HepG2 (cell line): ENCODE measurements around the gene CSNK1G1. TPM values are rescaled to one million over a fixed set of nuclear protein-coding genes. Genes with fewer than 3 reads are reported as not detected.

Source experiments
- CEBPB ChIP-seq: IDR thresholded peaks from 2 replicates; pipeline ENCODE4 v1.6.1; 2011; ENCODE audit warnings: low read depth, low read length, improper control_type of control experiment, borderline replicate concordance
- CEBPG ChIP-seq: IDR thresholded peaks from 2 replicates; pipeline ENCODE4 v1.6.1; 2016
- GTF2F1 ChIP-seq: fragments of 150-350 bp; IDR thresholded peaks from 2 replicates; pipeline ENCODE4 v1.6.1; 2014; ENCODE audit warnings: low read length
- PCBP1 ChIP-seq: fragments of 200-400 bp; formaldehyde crosslinking; IDR thresholded peaks from 2 replicates; pipeline ENCODE4 v1.6.1; 2017; ENCODE audit warnings: mild to moderate bottlenecking, low read depth, low read length, borderline replicate concordance
- PITX1 ChIP-seq: sonication (generic); formaldehyde crosslinking; IDR thresholded peaks from 2 replicates; pipeline ENCODE4 v1.5.1; 2020; ENCODE audit warnings: mild to moderate bottlenecking, missing genetic modification reagents
- RELA ChIP-seq: sonication (generic); formaldehyde crosslinking; IDR thresholded peaks from 2 replicates; pipeline ENCODE4 v1.4.0; 2020; ENCODE audit warnings: missing genetic modification reagents
- TBX3 ChIP-seq: fragments of 450-650 bp; IDR thresholded peaks from 2 replicates; pipeline ENCODE4 v1.6.1; 2017; ENCODE audit warnings: antibody characterized with exemption, mild to moderate bottlenecking, inconsistent platforms, borderline replicate concordance
- ZFAT ChIP-seq: sonication (generic); formaldehyde crosslinking; conservative IDR thresholded peaks from 2 replicates; pipeline ENCODE4 v1.8.1; 2023; ENCODE audit warnings: missing genetic modification reagents, inconsistent platforms
- ZFP36 ChIP-seq: fragments of 150-350 bp; IDR thresholded peaks from 2 replicates; pipeline ENCODE4 v1.6.1; 2018; ENCODE audit warnings: borderline replicate concordance, low read length, low read depth; ENCODE audit not compliant: partially characterized antibody
- ZIK1 ChIP-seq: sonication (generic); formaldehyde crosslinking; IDR thresholded peaks from 2 replicates; pipeline ENCODE4 v1.5.0; 2020; ENCODE audit warnings: mild to moderate bottlenecking, low read depth, missing genetic modification reagents, borderline replicate concordance
- ZMYM4 ChIP-seq: sonication (generic); formaldehyde crosslinking; IDR thresholded peaks from 2 replicates; pipeline ENCODE4 v1.8.1; 2023; ENCODE audit warnings: mild to moderate bottlenecking, missing genetic modification reagents
- ZNF572 ChIP-seq: sonication (generic); formaldehyde crosslinking; IDR thresholded peaks from 2 replicates; pipeline ENCODE4 v1.5.1; 2020; ENCODE audit warnings: mild to moderate bottlenecking, missing genetic modification reagents
- polyA plus RNA-seq, 8 experiments: library from polyadenylated mRNA; depleted of rRNA in 3 of 8; stranded (reverse) in 7 of 8; unstranded in 1 of 8; fragments of >200 nt; fragmentation: Illumina TruSeq in 4 of 8; extraction: Trizol in 4 of 8; gene quantifications; 2 replicates each; pipeline versions ENCODE4 v1.2.1 to v1.2.3, GENCODE V29; 2011 to 2016; ENCODE audit warnings: low read depth in 4 of 8, missing spikeins in 1 of 8, mixed read lengths in 1 of 8; ENCODE audit not compliant: insufficient read depth in 1 of 8
- total RNA-seq, 5 experiments: library from RNA; depleted of rRNA; stranded (reverse); fragments of >200 nt; fragmentation: Illumina TruSeq; extraction: Trizol; gene quantifications; 2 replicates each; pipeline ENCODE4 v1.2.3, GENCODE V29; 2016; ENCODE audit warnings: low read depth in 1 of 5
- TF ChIP-seq, protein P1 (sequence below): sonication (generic); formaldehyde crosslinking; IDR thresholded peaks from 2 replicates; pipeline ENCODE4 v1.5.0; 2020; ENCODE audit warnings: mild to moderate bottlenecking, missing genetic modification reagents, borderline replicate concordance
- TF ChIP-seq, protein P2 (sequence below): sonication (generic); formaldehyde crosslinking; IDR thresholded peaks from 2 replicates; pipeline ENCODE4 v1.5.0; 2020; ENCODE audit warnings: mild to moderate bottlenecking, missing genetic modification reagents, borderline replicate concordance
- TF ChIP-seq, protein P3 (sequence below): sonication (generic); formaldehyde crosslinking; conservative IDR thresholded peaks from 2 replicates; pipeline ENCODE4 v1.4.0; 2020; ENCODE audit warnings: mild to moderate bottlenecking, missing genetic modification reagents, moderate library complexity

The CSNK1G1 gene
- total and polyA plus RNA-seq, 2 of the 13 experiments (the other 11 are each of a cell fraction or from before 2014, with no cell fraction given), result 8.5 to 12.6 TPM

- TF ChIP-seq, protein P1, sequence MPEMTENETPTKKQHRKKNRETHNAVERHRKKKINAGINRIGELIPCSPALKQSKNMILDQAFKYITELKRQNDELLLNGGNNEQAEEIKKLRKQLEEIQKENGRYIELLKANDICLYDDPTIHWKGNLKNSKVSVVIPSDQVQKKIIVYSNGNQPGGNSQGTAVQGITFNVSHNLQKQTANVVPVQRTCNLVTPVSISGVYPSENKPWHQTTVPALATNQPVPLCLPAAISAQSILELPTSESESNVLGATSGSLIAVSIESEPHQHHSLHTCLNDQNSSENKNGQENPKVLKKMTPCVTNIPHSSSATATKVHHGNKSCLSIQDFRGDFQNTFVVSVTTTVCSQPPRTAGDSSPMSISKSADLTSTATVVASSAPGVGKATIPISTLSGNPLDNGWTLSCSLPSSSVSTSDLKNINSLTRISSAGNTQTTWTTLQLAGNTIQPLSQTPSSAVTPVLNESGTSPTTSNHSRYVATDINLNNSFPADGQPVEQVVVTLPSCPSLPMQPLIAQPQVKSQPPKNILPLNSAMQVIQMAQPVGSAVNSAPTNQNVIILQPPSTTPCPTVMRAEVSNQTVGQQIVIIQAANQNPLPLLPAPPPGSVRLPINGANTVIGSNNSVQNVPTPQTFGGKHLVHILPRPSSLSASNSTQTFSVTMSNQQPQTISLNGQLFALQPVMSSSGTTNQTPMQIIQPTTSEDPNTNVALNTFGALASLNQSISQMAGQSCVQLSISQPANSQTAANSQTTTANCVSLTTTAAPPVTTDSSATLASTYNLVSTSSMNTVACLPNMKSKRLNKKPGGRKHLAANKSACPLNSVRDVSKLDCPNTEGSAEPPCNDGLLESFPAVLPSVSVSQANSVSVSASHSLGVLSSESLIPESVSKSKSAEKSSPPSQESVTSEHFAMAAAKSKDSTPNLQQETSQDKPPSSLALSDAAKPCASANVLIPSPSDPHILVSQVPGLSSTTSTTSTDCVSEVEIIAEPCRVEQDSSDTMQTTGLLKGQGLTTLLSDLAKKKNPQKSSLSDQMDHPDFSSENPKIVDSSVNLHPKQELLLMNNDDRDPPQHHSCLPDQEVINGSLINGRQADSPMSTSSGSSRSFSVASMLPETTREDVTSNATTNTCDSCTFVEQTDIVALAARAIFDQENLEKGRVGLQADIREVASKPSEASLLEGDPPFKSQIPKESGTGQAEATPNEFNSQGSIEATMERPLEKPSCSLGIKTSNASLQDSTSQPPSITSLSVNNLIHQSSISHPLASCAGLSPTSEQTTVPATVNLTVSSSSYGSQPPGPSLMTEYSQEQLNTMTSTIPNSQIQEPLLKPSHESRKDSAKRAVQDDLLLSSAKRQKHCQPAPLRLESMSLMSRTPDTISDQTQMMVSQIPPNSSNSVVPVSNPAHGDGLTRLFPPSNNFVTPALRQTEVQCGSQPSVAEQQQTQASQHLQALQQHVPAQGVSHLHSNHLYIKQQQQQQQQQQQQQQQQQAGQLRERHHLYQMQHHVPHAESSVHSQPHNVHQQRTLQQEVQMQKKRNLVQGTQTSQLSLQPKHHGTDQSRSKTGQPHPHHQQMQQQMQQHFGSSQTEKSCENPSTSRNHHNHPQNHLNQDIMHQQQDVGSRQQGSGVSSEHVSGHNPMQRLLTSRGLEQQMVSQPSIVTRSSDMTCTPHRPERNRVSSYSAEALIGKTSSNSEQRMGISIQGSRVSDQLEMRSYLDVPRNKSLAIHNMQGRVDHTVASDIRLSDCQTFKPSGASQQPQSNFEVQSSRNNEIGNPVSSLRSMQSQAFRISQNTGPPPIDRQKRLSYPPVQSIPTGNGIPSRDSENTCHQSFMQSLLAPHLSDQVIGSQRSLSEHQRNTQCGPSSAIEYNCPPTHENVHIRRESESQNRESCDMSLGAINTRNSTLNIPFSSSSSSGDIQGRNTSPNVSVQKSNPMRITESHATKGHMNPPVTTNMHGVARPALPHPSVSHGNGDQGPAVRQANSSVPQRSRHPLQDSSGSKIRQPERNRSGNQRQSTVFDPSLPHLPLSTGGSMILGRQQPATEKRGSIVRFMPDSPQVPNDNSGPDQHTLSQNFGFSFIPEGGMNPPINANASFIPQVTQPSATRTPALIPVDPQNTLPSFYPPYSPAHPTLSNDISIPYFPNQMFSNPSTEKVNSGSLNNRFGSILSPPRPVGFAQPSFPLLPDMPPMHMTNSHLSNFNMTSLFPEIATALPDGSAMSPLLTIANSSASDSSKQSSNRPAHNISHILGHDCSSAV, result 0 out of 2 replicates have a peak, but pooled peaks have one; percentile 43
- TF ChIP-seq ZMYM4 (CRISPR knock-in tag), result peak; percentile 50
- TF ChIP-seq, protein P2, sequence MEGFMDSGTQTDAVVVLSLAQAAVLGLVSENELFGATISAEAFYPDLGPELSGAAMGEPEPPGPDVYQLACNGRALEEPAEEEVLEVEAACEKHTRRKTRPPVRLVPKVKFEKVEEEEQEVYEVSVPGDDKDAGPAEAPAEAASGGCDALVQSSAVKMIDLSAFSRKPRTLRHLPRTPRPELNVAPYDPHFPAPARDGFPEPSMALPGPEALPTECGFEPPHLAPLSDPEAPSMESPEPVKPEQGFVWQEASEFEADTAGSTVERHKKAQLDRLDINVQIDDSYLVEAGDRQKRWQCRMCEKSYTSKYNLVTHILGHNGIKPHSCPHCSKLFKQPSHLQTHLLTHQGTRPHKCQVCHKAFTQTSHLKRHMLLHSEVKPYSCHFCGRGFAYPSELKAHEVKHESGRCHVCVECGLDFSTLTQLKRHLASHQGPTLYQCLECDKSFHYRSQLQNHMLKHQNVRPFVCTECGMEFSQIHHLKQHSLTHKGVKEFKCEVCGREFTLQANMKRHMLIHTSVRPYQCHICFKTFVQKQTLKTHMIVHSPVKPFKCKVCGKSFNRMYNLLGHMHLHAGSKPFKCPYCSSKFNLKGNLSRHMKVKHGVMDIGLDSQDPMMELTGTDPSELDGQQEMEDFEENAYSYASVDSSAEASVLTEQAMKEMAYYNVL (CRISPR knock-in tag), result peak; percentile 41; the same call in 1 of the 2 replicates
- peak; percentile 62; the same call in 1 of the 2 replicates for TF ChIP-seq PITX1 (CRISPR knock-in tag)
- no peak for TF ChIP-seq ZIK1 (CRISPR knock-in tag)
- TF ChIP-seq TBX3, result no peak
- no peak for TF ChIP-seq ZFAT (CRISPR knock-in tag)
- no peak for TF ChIP-seq CEBPB
- 0 out of 2 replicates have a peak, but pooled peaks have one; percentile 79 for TF ChIP-seq PCBP1
- TF ChIP-seq ZFP36, result no peak
- TF ChIP-seq, protein P3, sequence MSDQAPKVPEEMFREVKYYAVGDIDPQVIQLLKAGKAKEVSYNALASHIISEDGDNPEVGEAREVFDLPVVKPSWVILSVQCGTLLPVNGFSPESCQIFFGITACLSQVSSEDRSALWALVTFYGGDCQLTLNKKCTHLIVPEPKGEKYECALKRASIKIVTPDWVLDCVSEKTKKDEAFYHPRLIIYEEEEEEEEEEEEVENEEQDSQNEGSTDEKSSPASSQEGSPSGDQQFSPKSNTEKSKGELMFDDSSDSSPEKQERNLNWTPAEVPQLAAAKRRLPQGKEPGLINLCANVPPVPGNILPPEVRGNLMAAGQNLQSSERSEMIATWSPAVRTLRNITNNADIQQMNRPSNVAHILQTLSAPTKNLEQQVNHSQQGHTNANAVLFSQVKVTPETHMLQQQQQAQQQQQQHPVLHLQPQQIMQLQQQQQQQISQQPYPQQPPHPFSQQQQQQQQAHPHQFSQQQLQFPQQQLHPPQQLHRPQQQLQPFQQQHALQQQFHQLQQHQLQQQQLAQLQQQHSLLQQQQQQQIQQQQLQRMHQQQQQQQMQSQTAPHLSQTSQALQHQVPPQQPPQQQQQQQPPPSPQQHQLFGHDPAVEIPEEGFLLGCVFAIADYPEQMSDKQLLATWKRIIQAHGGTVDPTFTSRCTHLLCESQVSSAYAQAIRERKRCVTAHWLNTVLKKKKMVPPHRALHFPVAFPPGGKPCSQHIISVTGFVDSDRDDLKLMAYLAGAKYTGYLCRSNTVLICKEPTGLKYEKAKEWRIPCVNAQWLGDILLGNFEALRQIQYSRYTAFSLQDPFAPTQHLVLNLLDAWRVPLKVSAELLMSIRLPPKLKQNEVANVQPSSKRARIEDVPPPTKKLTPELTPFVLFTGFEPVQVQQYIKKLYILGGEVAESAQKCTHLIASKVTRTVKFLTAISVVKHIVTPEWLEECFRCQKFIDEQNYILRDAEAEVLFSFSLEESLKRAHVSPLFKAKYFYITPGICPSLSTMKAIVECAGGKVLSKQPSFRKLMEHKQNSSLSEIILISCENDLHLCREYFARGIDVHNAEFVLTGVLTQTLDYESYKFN, result 0 out of 2 replicates have a peak, but pooled peaks have one; percentile 22
- TF ChIP-seq ZNF572 (CRISPR knock-in tag), result no peak
- TF ChIP-seq CEBPG, result no peak
- no peak for TF ChIP-seq GTF2F1
- no peak for TF ChIP-seq RELA (CRISPR knock-in tag)
Observed at GRCh38 chr15:64355944-64356709, at the start of gene CSNK1G1 (continued).
